MCF 10A (cell line): Measurements from ENCODE around the gene DYRK1A. TPM values are rescaled to one million over a fixed set of nuclear protein-coding genes. Genes with fewer than 3 reads are reported as not detected.

ENCODE experiments used
- BruUV-seq: library from RNA; stranded (reverse); fragments of 400-500 nt; replicated peaks from 2 replicates; lab custom pipeline; 2021; lab: Mats Ljungman, UMichigan
- CTCF ChIA-PET: fragments of 300-600 bp; sonication (Branson Sonifier 250); formaldehyde crosslinking; extraction: SDS; loops from one replicate; lab custom pipeline; 2021; ENCODE audit warnings: antibody characterized with exemption, inconsistent platforms; lab: Yijun Ruan, JAX
- POLR2A ChIA-PET: fragments of 300-600, 350-650 bp; sonication (Branson Sonifier 250); formaldehyde crosslinking; extraction: SDS; loops from one replicate; lab custom pipeline; 2020; ENCODE audit warnings: antibody characterized with exemption, inconsistent platforms; lab: Yijun Ruan, JAX
- DNase-seq: peaks from one replicate; pipeline ENCODE4 v3.0.0-alpha.2; 2018; ENCODE audit not compliant: unreplicated experiment
- H3K27ac Mint-ChIP-seq: one replicate; pipeline ENCODE4 v1.8.0; 2022; ENCODE audit warnings: mild to moderate bottlenecking, low read depth, mixed read lengths; ENCODE audit not compliant: unreplicated experiment
- H3K27me3 Mint-ChIP-seq: one replicate; pipeline ENCODE4 v1.8.0; 2022; ENCODE audit warnings: mixed read lengths; ENCODE audit not compliant: insufficient read depth, unreplicated experiment
- H3K36me3 Mint-ChIP-seq: one replicate; pipeline ENCODE4 v1.8.0; 2022; ENCODE audit warnings: mild to moderate bottlenecking, moderate library complexity, mixed read lengths; ENCODE audit not compliant: insufficient read depth, unreplicated experiment
- H3K4me1 Mint-ChIP-seq: one replicate; pipeline ENCODE4 v1.8.0; 2022; ENCODE audit warnings: mixed read lengths; ENCODE audit not compliant: insufficient read depth, unreplicated experiment
- H3K4me3 Mint-ChIP-seq: one replicate; pipeline ENCODE4 v1.8.0; 2022; ENCODE audit warnings: mild to moderate bottlenecking, moderate library complexity, mixed read lengths; ENCODE audit not compliant: unreplicated experiment
- H3K9me3 Mint-ChIP-seq: one replicate; pipeline ENCODE4 v1.8.0; 2022; ENCODE audit warnings: mixed read lengths; ENCODE audit not compliant: unreplicated experiment
- intact Hi-C: fragments of 100-400 bp; cut with micrococcal nuclease; formaldehyde crosslinking; loops from 2 replicates; pipeline ENCODE4 v1.14.1; 2022
- total RNA-seq: library from RNA; stranded (reverse); gene quantifications from 2 replicates; pipeline ENCODE4 v1.2.3, GENCODE V29; 2022
- TF ChIP-seq, protein P1 (sequence below): fragments of 200-600 bp; IDR thresholded peaks from one replicate; pipeline ENCODE4 v1.8.0; 2022; ENCODE audit warnings: antibody characterized with exemption, mild to moderate bottlenecking; ENCODE audit not compliant: unreplicated experiment

The DYRK1A gene
- total RNA-seq, 1 experiment from 2014 or later, result 58.6 TPM

DNA sequence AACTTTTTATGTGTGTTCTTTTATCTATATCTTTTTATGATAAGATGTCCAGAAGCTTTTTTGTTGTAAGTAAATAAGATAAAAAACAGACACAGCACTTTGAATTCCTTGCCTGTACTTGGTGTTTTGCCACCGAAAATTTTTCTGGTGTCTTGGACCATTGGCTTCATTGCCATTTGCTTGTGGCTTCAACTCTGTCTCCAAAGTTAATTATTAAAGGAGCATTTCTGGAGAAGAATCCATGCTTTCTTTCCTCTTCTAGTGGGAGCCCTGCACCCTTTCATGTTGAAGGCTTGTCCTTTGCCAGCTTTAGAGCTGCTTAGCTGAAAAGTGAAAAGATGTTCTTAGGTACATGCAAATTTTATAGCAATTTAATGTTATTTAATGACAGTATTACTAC lies 112.2 kb downstream of the DYRK1A start:
- ChIA-PET CTCF (interaction anchor here (0.8 to 1.2 kb wide), 3 partner anchors 10 to 228 kb away, joined by 3 read pairs; no protein-coding TSS in a partner anchor), POLR2A (interaction anchor here (0.6 to 1.5 kb wide), 5 partner anchors 8 to 114 kb away, joined by 3 to 5 read pairs (median 3); no protein-coding TSS in a partner anchor)
- no peaks in the 10 kb centered on the region for H3K4me1 Mint-ChIP-seq
- no peaks in the 10 kb centered on the region for H3K27me3 Mint-ChIP-seq
- no TSS peak for BruUV-seq
- no peak overlapping the region for H3K27ac Mint-ChIP-seq
- DNase-seq, result no peak
- TF ChIP-seq, protein P1, sequence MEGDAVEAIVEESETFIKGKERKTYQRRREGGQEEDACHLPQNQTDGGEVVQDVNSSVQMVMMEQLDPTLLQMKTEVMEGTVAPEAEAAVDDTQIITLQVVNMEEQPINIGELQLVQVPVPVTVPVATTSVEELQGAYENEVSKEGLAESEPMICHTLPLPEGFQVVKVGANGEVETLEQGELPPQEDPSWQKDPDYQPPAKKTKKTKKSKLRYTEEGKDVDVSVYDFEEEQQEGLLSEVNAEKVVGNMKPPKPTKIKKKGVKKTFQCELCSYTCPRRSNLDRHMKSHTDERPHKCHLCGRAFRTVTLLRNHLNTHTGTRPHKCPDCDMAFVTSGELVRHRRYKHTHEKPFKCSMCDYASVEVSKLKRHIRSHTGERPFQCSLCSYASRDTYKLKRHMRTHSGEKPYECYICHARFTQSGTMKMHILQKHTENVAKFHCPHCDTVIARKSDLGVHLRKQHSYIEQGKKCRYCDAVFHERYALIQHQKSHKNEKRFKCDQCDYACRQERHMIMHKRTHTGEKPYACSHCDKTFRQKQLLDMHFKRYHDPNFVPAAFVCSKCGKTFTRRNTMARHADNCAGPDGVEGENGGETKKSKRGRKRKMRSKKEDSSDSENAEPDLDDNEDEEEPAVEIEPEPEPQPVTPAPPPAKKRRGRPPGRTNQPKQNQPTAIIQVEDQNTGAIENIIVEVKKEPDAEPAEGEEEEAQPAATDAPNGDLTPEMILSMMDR, result no peak
- intact Hi-C loops, result no loop called here
- no peaks in the 10 kb centered on the region for H3K9me3 Mint-ChIP-seq
- peaks cover 35% of the 10 kb centered on the region for H3K36me3 Mint-ChIP-seq
- H3K4me3 Mint-ChIP-seq, result no peak overlapping the region

DNA sequence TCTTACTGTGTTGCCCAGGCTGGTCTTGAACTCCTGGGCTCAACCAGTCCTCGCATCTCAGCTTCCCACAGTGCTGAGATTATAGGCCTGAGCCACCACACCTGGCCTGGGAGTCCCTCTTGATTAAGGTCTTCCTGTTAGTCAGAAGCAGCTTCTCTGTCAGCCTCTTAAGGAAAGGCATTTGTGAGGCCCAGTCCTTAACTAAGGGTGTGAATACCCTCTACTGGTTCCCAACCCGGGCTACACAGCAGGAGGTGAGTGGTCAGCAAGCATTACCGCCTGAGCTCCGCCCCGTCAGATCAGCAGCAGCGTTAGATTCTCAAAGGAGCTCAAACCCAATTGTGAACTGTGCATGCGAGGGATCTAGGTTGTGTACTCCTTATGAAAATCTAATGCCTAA lies 117.2 kb downstream of the DYRK1A start:
- no peaks in the 10 kb centered on the region for H3K27me3 Mint-ChIP-seq
- no peak for DNase-seq
- H3K4me1 Mint-ChIP-seq, result no peaks in the 10 kb centered on the region
- no peaks in the 10 kb centered on the region for H3K9me3 Mint-ChIP-seq
- BruUV-seq, result no TSS peak
- intact Hi-C loops, result no loop called here
- no peak overlapping the region for H3K27ac Mint-ChIP-seq
- H3K36me3 Mint-ChIP-seq, result peaks cover 29% of the 10 kb centered on the region
- TF ChIP-seq, protein P1, result no peak
- CTCF ChIA-PET, result interaction anchor here (0.6 kb wide), 1 partner anchor 217 kb away, joined by 3 read pairs; no protein-coding TSS in a partner anchor
- POLR2A ChIA-PET, result no interaction called here
- H3K4me3 Mint-ChIP-seq, result no peak overlapping the region

- intact Hi-C loops, result no loop called here
- no peaks in the 10 kb centered on the region for H3K4me1 Mint-ChIP-seq
- POLR2A ChIA-PET, result no interaction called here
- no TSS peak for BruUV-seq
- no peak for DNase-seq
- peaks cover 40% of the 10 kb centered on the region for H3K36me3 Mint-ChIP-seq
- no peak overlapping the region for H3K27ac Mint-ChIP-seq
- CTCF ChIA-PET, result interaction anchor here (0.6 kb wide), 3 partner anchors 17 to 219 kb away, joined by 3 read pairs; no protein-coding TSS in a partner anchor
- no peaks in the 10 kb centered on the region for H3K27me3 Mint-ChIP-seq
- TF ChIP-seq, protein P1, result no peak
- no peaks in the 10 kb centered on the region for H3K9me3 Mint-ChIP-seq
- H3K4me3 Mint-ChIP-seq, result no peak overlapping the region
Measured at GRCh38 chr21:37484535-37485474, 118.2 kb downstream of the DYRK1A start.

GRCh38 chr21:37489553-37489952 lies 123.0 kb downstream of the DYRK1A start:
- no peak overlapping the region for H3K4me3 Mint-ChIP-seq
- ChIA-PET CTCF (interaction anchor here (0.6 kb wide), 1 partner anchor 138 kb away, joined by 5 read pairs; no protein-coding TSS in a partner anchor), POLR2A (no interaction called here)
- no TSS peak for BruUV-seq
- no peak for DNase-seq
- H3K9me3 Mint-ChIP-seq, result no peaks in the 10 kb centered on the region
- TF ChIP-seq, protein P1, result no peak
- H3K4me1 Mint-ChIP-seq, result no peaks in the 10 kb centered on the region
- intact Hi-C loops, result no loop called here
- H3K27ac Mint-ChIP-seq, result no peak overlapping the region
- no peaks in the 10 kb centered on the region for H3K27me3 Mint-ChIP-seq
- peaks cover 52% of the 10 kb centered on the region for H3K36me3 Mint-ChIP-seq
